Kidney epithelial cell (primary cell): ENCODE measurements around the gene CHURC1. TPM values are rescaled to one million over a fixed set of nuclear protein-coding genes. Genes with fewer than 3 reads are reported as not detected.

Experiments
- DNase-seq: peaks from one replicate; pipeline ENCODE4 v3.0.0-alpha.2; 2010; ENCODE audit warnings: low read depth
- H3K27me3 ChIP-seq: 2 replicates; pipeline ENCODE4 v1.6.0; 2011; ENCODE audit warnings: low read length; ENCODE audit not compliant: control insufficient read depth, insufficient read depth
- H3K36me3 ChIP-seq: 2 replicates; pipeline ENCODE4 v1.5.1; 2011; ENCODE audit warnings: low read length; ENCODE audit not compliant: control insufficient read depth, insufficient read depth
- H3K4me3 ChIP-seq: 2 replicates; pipeline ENCODE4 v1.5.1; 2011; ENCODE audit warnings: low read depth, mild to moderate bottlenecking, control low read depth, low read length
- CTCF ChIP-seq: IDR thresholded peaks from 2 replicates; pipeline ENCODE4 v1.5.1; 2011; ENCODE audit warnings: mild to moderate bottlenecking, moderate library complexity, low read length, control low read depth, inconsistent platforms; ENCODE audit not compliant: insufficient read depth, poor library complexity, severe bottlenecking
- total RNA-seq: library from RNA; depleted of rRNA; stranded (reverse); fragments of >200 nt; gene quantifications from 2 replicates; pipeline ENCODE4 v1.2.3, GENCODE V29; 2015

CHURC1 gene
- total RNA-seq, 1 donor from 2014 or later = 56.8 TPM

- no peak for DNase-seq
- no peak overlapping the region for H3K4me3 ChIP-seq
- TF ChIP-seq CTCF = no peak
- H3K27me3 ChIP-seq = no peaks in the 10 kb centered on the region
- H3K36me3 ChIP-seq = no peaks in the 10 kb centered on the region
These were observed 37.5 kb downstream of the CHURC1 start for GRCh38 chr14:64951724-64952123.

- TF ChIP-seq CTCF = no peak
- Histone ChIP-seq H3K27me3 (no peaks in the 10 kb centered on the region), H3K36me3 (no peaks in the 10 kb centered on the region), H3K4me3 (no peak overlapping the region)
- DNase-seq = no peak
These were observed 38.5 kb downstream of the CHURC1 start for GRCh38 chr14:64952598-64953309.

GRCh38 chr14:64953310-64953654 lies 39.0 kb downstream of the CHURC1 start:
- no peaks in the 10 kb centered on the region for H3K27me3 ChIP-seq
- H3K4me3 ChIP-seq = no peak overlapping the region
- no peaks in the 10 kb centered on the region for H3K36me3 ChIP-seq
- no peak for TF ChIP-seq CTCF
- no peak for DNase-seq

GRCh38 chr14:64953661-64954060 lies 39.4 kb downstream of the CHURC1 start:
- DNase-seq = no peak
- Histone ChIP-seq H3K36me3 (no peaks in the 10 kb centered on the region), H3K4me3 (no peak overlapping the region), H3K27me3 (no peaks in the 10 kb centered on the region)
- TF ChIP-seq CTCF = no peak

GRCh38 chr14:64954491-64955240 lies 40.4 kb downstream of the CHURC1 start:
- DNase-seq = no peak
- no peak for TF ChIP-seq CTCF
- no peaks in the 10 kb centered on the region for H3K27me3 ChIP-seq
- no peak overlapping the region for H3K4me3 ChIP-seq
- H3K36me3 ChIP-seq = no peaks in the 10 kb centered on the region

GRCh38 chr14:64955297-64955696 lies 41.0 kb downstream of the CHURC1 start:
- no peaks in the 10 kb centered on the region for H3K36me3 ChIP-seq
- no peak for TF ChIP-seq CTCF

More at GRCh38 chr14:64955297-64955696, 41.0 kb downstream of the CHURC1 start:
- no peak for DNase-seq
- H3K27me3 ChIP-seq = no peaks in the 10 kb centered on the region
- H3K4me3 ChIP-seq = no peak overlapping the region
